ENCODE measurements around the gene ZNF174.

Gene ZNF174

DNA sequence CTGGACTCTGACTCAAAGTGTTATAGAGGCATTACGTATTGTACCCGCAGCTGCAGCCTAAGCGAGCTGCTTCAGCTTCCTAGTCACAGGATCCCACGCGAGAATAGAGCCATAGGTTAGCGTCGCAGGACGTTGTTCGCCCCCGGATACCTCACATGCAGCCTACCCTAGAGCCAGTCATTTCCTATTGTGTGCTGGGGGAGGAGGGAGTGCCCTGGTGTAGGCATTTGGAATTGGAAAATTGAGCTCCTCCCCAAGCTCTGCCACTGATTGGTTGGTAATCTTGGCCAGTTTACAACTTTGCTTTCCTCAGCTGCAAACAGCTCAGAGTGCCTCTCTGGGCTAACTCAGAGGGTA lies 43.0 kb downstream of the ZNF174 start:
- DNase-seq: peak; percentile 47

DNA sequence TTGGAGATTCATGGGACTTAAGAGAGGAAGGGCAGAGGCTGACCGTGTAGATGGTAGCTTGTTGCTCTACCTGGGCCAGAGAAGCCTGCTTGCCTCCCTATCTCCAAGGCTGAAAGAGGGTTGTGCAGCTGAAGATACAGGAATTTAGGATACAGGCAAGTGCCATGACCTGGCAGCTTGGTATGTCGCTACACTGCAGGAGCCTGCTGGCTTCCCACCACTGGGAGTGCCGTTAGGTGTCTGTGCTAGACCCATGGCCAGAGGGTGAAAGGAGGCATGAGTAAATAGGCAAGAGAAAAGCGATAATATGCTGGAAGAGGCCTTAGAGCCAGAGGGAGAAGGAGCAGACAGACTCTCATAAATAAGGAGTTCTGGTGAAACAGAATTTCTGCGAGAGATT lies 53.1 kb downstream of the ZNF174 start:
- no peak for DNase-seq

GRCh38 chr16:3454631-3455147 lies 53.7 kb downstream of the ZNF174 start:
- DNase-seq: no peak

GRCh38 chr16:3457434-3458252 lies 56.6 kb downstream of the ZNF174 start:
- DNase-seq: peak; percentile 64

- DNase-seq: peak; percentile 18
Measured at GRCh38 chr16:3458278-3458851, 57.4 kb downstream of the ZNF174 start.

DNA sequence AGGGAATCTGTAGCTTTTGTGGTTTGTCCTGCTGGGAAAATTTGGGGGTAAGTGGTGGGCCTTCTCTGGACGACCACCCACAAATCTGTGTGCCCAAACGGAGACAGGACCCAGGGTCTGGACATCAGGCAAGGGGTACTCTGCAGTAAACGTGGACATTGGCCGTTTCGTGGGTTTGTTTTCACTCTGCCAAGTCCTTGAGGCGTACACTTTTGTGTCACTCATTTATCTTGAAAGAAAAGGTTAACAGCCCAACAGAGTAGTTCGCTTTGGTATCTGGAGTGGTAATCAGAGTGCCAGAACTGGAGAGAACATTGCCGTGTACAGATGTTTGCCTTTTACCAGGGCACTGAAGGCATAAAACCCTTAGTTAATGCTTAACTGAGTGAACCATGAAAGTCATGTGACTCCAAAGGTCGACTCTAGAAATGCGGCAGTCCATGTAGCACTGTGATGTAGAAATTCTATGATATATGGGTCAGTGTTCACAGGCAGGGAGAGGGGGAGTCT lies 57.9 kb downstream of the ZNF174 start:
- peak; percentile 69 for DNase-seq
